GM19193 (cell line): ENCODE data around the gene KITLG.

ENCODE experiments used
- POLR2A ChIP-seq: IDR thresholded peaks from 4 replicates; pipeline ENCODE4 v1.6.1; 2011; ENCODE audit not compliant: insufficient read depth, insufficient read length; ENCODE audit errors: extremely low read depth

KITLG gene

DNA sequence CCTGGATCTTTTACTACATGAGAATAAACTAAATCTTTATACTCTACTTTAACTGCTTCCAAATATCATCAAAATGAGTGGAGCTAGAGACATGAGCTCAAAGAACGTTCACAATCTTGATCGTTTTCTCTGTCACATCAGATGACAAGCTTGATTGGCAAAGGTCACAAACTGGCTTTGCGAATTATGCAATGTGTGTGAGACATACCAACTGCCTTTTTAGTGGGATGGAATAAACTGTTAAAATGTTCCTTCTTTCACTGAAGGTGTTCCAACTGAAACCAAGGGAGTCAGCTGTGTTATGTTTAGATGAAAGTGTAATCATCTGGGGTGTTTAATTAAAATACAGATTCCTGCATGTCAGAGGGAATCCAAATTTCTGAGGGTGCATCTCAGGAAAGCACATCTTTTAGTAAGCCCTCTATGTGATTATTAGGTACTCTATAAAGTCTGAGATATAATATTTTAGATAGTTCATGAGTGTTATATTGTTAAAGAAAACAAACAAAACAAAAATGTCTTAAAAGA, 21.9 kb downstream of the KITLG start:
- no peak for TF ChIP-seq POLR2A

DNA sequence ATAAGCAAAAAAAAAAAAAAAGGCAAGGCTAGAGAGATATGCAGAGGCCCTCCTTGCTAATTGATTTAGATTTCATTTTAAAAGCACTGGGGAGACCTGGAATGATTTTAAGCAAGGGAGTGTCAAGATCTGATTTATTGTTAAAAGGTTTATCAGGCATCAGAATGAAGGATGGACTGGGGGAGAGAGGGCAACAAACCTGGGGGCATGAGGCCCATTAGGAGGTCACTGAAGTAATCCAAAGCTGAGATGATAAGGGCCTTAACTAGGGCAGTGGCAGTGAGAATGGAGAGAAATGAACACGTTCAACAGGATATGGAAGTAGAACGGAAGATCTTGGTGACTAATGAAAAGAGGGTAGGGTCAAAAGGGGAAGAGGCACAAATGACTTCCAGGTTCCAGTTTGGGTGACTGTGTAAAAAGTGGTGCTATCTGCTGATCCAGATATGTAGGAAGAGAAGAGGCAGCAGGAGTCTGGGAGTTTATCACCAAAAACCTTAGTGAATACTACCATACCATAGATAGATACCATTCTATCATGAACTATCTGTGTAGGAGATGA, 24.0 kb downstream of the KITLG start:
- no peak for TF ChIP-seq POLR2A

DNA sequence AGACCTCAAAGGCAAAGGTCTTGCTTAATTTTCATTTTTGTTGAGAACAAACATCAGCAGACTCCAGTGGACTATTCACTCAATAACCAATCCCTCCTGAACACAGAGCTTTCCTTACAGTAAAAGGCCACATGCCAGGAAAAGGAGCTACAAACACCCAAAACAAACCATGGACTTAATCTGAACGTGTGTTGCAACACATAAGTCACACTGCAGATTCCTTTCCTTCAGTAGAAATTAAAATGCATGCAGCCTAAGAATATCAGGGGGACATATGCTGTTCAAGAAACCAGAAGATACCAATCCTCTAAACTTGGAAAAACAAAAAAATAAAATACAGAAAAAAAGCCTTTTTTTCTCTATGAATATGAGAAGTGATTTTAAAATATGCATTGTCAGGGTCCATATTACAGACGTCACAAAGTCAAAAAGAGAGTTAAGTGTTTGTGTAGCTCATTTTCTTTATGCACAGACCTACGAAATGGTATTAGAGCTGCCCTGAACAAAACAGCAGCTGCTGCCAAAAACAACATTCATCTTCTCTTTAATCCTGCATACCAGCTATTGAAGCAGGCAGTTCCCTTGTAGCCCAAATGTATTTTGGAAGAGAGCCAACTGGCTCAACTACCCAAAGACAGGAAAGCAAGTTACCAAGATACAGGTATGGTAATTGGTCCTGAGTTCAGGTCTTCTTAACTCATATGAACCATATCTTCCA, 26.2 kb downstream of the KITLG start:
- no peak for TF ChIP-seq POLR2A

DNA sequence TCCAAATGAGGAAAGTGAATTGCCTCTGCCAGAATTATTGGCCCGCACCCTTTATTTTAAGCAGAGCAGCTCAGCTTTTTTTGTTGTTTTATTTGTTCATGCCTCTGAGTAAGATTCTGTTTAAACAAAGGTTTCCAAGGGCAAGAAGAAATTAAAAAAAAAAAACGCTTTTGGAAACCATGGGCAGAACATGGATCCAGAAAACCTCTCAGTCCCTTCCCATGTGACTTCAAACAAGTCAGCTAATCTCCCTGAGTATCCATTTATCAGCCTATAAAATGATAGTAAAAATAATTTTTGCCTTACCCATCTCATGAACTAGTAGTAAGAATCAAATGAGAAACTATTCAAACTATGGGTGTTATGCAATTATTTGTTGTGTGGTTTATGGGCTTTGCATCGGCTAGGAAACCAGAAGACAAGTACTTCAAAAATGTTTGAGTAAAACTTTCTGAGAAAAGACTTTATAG, 27.6 kb downstream of the KITLG start:
- no peak for TF ChIP-seq POLR2A

DNA sequence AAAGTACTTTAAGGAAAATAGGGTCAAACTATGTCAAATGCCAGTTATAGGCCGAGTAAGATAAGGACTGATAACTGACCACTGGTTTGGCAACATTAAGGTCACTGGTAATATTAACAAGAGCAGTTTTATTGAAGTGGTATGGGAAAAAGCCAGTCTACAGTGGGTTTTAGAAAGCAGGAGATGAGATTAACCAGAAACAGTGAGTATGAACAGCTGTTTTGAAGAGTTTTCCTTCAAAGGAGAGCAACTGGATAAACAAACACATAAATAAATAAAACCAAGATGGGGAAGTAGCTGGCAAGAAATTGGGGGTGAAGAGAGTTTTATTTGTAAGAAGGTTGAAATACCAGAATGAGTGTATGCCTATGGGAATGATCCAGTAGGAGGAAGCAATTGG, 30.3 kb downstream of the KITLG start:
- TF ChIP-seq POLR2A = no peak

DNA sequence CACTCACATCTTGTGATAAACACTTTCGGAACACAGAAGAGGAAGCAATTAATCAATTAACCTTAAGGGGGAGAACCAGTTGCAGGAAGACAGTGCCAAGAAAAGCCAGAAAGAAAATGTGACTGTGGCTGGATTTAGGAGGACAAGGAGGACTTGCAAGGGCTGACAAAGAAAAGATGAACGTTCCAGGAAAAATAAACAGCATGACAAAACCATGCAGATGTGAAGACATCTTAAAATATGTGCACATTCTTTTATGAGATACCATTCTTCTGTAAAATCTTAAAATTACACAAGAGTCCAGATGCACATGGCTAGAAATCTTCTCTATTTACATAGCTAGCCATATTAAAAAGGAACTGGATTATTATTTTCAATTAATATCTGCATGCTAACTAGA, 33.4 kb downstream of the KITLG start:
- no peak for TF ChIP-seq POLR2A

DNA sequence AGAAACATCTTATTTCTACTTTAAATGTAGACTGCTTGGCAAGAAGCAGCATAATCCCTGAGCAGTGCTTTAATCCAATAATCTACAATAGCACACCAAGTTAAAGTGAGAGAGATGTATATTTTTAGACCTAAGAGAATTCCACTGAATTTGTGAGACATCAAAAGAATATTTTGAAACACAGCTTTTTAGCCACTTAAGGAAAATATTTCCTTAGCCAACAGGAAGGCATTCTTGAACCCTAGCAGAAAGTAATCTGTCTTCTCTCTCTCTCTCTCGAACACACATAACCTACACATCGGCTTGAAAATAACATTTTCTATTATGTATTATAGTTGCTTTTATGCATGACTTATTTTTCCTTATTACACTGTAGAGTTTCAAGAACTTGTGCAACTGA, 34.0 kb downstream of the KITLG start:
- no peak for TF ChIP-seq POLR2A

DNA sequence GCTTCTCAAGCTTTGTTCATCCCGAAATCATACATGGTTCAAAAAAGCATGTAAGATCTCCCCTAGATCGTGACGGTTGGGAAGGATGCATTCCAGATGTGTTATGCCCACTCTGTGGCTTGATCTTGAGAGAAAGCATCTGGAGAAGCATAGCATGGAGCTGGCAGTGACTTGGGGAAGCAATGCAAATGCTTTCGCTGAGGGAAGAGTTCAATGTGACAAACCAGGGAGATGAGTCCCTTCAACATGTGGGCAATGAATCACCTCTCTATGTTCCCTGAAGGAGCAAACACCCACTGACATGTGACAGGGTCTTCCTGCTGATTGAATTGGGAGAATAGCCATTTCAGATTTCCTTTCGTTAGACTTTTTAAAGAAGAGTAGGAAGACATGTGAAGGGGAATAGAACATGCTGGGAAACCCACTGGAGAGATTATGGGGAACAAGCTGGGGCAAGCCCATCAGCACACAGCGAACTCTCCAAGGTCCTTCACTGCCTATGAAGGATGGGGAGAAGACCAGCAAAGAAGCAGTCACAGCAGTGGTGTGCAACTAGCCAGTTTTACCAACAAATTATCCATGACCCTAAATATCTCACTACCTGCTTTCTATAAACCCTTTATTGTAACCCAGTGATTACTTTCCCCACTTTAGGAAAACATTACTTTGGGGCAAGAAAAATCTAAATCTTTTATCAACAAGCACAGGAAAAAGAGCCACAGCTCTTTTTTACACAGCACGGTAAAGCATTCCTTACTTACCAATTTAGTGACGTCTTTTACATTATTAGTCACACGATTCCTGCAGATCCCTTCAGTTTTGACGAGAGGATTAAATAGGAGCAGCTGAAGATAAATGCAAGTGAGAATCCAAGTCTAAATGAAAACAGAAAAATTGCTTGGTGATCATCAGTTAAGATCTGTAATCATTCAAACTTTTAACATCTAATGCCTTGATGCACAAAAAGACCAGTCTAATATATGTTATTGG, 35.0 kb downstream of the KITLG start:
- TF ChIP-seq POLR2A = no peak

DNA sequence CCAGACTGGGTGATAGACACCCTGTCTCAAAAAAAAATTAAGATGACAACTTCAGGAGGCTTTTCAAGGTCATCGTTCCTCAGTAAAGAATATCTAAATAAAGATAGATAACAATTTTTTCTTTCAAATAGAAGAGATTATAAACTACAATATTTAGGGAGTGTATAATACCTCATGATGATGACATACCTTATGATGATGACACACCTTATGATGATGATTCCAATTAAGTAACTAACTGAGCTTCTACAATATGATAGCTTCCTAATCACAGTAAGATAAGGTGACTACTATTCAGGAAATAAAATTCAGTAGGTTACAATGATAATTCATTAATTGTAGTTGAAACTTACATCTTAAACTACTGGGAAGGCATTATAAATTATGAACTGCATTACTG, 40.4 kb downstream of the KITLG start:
- TF ChIP-seq POLR2A = no peak

DNA sequence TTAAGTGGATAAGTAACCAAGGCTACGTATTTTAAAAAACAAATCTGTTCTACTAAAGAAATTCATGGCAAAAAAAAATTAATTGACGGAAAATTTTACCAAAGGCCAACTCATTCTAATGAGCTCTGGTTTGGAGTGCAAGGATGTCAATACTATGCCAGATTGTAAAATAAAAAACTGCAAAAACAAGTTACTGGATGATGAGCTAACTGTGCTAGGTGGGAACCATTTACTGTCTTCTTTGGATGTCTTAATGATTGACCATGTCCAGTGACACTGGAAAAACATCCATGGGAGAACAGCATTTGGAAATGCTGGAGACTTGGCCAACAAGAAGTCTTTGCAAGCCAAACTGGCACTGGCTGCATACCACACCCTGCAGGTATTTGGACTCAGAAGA, 41.6 kb downstream of the KITLG start:
- TF ChIP-seq POLR2A = no peak

DNA sequence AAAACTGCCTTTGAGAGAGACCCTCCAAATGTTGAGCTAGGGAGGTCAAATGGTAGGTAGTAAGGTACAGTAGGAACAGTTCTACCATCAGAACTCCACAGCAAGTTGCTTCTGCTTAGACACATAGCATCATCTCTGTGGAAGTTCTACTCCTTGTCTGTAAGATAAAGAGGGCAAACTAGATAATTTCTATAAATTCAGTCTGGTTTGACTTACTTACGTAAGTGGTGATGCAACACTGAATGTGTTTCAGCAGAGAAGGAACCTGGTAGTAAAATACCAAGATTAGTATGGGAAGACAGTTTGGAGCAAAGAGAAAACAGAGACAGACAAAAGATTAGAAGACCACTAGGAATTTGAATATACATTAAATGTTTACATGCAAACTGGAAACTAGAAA, 42.0 kb downstream of the KITLG start:
- no peak for TF ChIP-seq POLR2A

DNA sequence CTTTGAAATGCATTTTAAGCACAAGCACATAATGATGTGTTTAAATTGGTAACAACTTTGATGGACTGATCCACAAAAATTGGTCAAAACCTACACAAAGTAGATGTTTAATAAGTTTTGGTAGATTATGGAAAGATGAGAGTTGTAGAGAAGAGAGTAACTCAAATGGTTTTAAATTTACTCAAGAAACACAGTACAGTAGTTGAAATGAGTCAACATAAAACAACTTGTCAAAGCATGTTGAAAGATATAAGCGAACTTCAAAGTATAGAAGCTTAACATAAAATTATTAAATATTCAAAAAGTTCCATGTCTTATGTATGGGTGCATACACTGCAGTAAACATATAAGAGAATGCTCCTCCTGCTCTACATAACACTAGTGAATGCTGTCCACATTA, 49.4 kb downstream of the KITLG start:
- no peak for TF ChIP-seq POLR2A

DNA sequence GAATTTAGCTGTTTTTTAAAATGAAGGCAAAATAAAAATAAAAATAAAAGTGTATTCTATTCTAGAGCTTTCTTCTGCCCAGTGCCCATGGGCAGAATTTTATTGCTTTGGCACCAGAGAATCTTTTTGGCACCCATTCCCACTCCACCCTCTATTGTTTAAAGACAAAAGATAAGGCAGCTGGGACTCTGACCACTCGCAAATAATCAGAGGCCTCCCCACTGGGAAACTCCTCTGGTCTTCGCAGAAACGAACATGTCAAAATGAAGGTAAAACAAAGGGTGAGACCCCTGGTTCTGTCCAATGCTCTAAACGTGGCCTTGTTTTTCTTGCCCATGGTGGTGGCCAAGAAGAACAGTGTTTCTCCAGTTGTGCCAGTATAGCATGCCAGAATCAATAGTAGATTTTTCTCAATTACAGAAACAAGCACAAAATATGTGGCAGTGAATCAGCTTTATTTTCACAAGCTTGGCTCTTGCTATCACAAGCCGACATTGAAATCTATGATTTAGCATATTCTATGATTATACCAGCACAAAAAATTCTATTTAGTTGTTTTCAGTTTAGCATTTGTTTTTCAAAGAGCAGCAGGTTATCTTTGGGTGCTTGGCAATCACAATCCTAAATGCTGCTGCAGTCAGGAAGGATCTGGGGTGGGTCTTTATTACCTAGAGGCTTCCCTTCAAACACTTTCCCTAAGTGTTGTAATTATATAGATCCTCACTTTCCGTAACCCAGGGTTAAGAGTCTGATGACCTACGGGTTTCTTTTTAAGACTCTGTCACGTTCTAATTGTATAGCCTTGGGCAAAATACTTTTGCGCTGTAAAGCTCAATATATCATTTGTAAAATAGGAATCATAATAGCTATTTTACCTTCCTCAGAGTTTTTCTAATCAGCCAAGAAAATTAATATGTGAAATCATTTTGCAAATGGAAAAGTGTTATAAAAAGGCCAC, 50.5 kb downstream of the KITLG start:
- no peak for TF ChIP-seq POLR2A

DNA sequence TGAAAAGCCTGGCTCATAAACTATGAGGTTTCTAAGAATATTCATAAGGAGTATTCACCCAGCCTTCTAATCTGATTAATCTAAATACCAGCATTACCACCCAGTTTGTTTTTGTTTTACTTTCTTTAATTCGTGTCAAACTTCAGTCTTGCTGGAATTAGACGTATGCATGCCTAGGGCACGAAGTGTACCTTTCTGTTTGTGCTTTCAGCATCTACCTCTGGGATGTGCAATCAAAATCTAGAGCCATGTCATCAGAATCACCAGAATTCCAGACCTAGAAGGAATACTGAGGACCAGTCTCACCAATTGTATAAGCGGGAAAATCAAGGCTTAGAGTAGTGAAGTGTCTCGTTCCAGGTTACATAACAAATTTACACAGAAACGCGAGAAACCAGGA, 57.3 kb downstream of the KITLG start:
- TF ChIP-seq POLR2A = no peak
